Parathyroid adenoma (tissue), 2 donors: ENCODE results near the gene ZDHHC22.

Experiments
- H2AFZ ChIP-seq: fragments of 300-600 bp; sonication (generic); one replicate; pipeline ENCODE4 v1.7.0; 2017; ENCODE audit warnings: antibody characterized with exemption, mild to moderate bottlenecking
- H3K27ac ChIP-seq: fragments of 300-600 bp; sonication (generic); one replicate; pipeline ENCODE4 v1.7.0; 2017
- H3K27me3 ChIP-seq: fragments of 300-600 bp; sonication (generic); one replicate; pipeline ENCODE4 v1.7.0; 2017; ENCODE audit warnings: low read length; ENCODE audit not compliant: control insufficient read depth, insufficient read depth
- H3K36me3 ChIP-seq: fragments of 300-600 bp; sonication (generic); one replicate; pipeline ENCODE4 v1.7.0; 2017; ENCODE audit warnings: low read length; ENCODE audit not compliant: control insufficient read depth, insufficient read depth
- H3K4me1 ChIP-seq: fragments of 300-600 bp; sonication (generic); one replicate; pipeline ENCODE4 v1.7.0; 2017; ENCODE audit warnings: control low read depth
- H3K4me2 ChIP-seq: fragments of 300-600 bp; sonication (generic); one replicate; pipeline ENCODE4 v1.7.0; 2017; ENCODE audit warnings: low read length
- H3K4me3 ChIP-seq: fragments of 300-600 bp; sonication (generic); one replicate; pipeline ENCODE4 v1.7.0; 2017; ENCODE audit warnings: low read depth, low read length
- H3K79me2 ChIP-seq: fragments of 300-600 bp; sonication (generic); one replicate; pipeline ENCODE4 v1.7.0; 2017; ENCODE audit warnings: control low read depth
- H3K9ac ChIP-seq: fragments of 300-600 bp; sonication (generic); one replicate; pipeline ENCODE4 v1.7.0; 2017; ENCODE audit warnings: mild to moderate bottlenecking
- H3K9me3 ChIP-seq: fragments of 300-600 bp; sonication (generic); one replicate; pipeline ENCODE4 v1.7.0; 2017; ENCODE audit warnings: low read length; ENCODE audit not compliant: control insufficient read depth
- CTCF ChIP-seq: fragments of 300-600 bp; sonication (generic); IDR thresholded peaks from one replicate; pipeline ENCODE4 v1.7.0; 2017; ENCODE audit warnings: antibody characterized with exemption, mild to moderate bottlenecking
- donor health status: primary hyperparathyroidism.

Gene ZDHHC22

GRCh38 chr14:77131871-77132486, 9.6 kb downstream of the ZDHHC22 start:
- no peaks in the 10 kb centered on the region for H3K9me3 ChIP-seq
- TF ChIP-seq CTCF = no peak

GRCh38 chr14:77131206-77131605, 10.4 kb downstream of the ZDHHC22 start:
- no peaks in the 10 kb centered on the region for H3K4me1 ChIP-seq
- H3K27me3 ChIP-seq = no peaks in the 10 kb centered on the region

More at GRCh38 chr14:77131871-77132486, 9.6 kb downstream of the ZDHHC22 start:
- Histone ChIP-seq H2AFZ (no peak overlapping the region), H3K27ac (no peak overlapping the region), H3K4me3 (no peak overlapping the region), H3K27me3 (no peaks in the 10 kb centered on the region), H3K4me1 (no peaks in the 10 kb centered on the region), H3K79me2 (peaks cover 2% of the 10 kb centered on the region), H3K4me2 (no peak overlapping the region), H3K9ac (no peak overlapping the region), H3K36me3 (no peaks in the 10 kb centered on the region)

DNA sequence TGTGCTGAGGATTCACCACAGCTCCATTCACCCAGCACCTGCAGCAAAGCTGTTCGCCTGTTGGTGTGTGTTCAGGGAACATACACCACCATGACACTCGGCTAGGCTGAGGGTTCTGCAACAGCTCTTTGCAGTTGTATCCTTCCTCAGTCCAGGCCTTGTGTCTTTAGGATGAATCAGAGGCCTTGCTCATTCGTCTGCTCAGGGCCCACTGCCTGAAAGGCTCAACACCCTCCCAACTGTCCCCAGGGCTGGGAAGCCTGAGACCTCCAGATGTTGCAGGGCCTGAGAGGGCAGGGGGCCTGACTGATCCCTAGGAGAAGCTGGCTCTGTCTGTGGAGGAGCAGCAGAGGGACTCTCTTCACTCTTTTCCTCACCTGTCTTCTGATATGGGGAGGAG, 11.2 kb downstream of the ZDHHC22 start:
- no peak overlapping the region for H3K27ac ChIP-seq
- no peaks in the 10 kb centered on the region for H3K27me3 ChIP-seq
- H3K79me2 ChIP-seq = no peaks in the 10 kb centered on the region
- H3K9me3 ChIP-seq = no peaks in the 10 kb centered on the region
- no peak overlapping the region for H3K9ac ChIP-seq
- H2AFZ ChIP-seq = no peak overlapping the region
- no peak overlapping the region for H3K4me2 ChIP-seq
- no peak overlapping the region for H3K4me3 ChIP-seq
- H3K4me1 ChIP-seq = no peaks in the 10 kb centered on the region
- TF ChIP-seq CTCF = no peak
- no peaks in the 10 kb centered on the region for H3K36me3 ChIP-seq

More at GRCh38 chr14:77131206-77131605, 10.4 kb downstream of the ZDHHC22 start:
- H3K4me3 ChIP-seq = no peak overlapping the region
- H3K36me3 ChIP-seq = no peaks in the 10 kb centered on the region
- H3K27ac ChIP-seq = no peak overlapping the region
- H2AFZ ChIP-seq = no peak overlapping the region
- no peak overlapping the region for H3K9ac ChIP-seq
- no peak for TF ChIP-seq CTCF
- H3K4me2 ChIP-seq = no peak overlapping the region
- H3K9me3 ChIP-seq = no peaks in the 10 kb centered on the region
- H3K79me2 ChIP-seq = peaks cover 2% of the 10 kb centered on the region

- H3K27me3 ChIP-seq = no peaks in the 10 kb centered on the region
- TF ChIP-seq CTCF = no peak
- H3K36me3 ChIP-seq = no peaks in the 10 kb centered on the region
- peaks cover 13% of the 10 kb centered on the region for H3K4me1 ChIP-seq
- H3K9ac ChIP-seq = no peak overlapping the region
- no peak overlapping the region for H2AFZ ChIP-seq
- H3K9me3 ChIP-seq = no peaks in the 10 kb centered on the region
- no peak overlapping the region for H3K4me3 ChIP-seq
- H3K27ac ChIP-seq = no peak overlapping the region
- H3K4me2 ChIP-seq = no peak overlapping the region
- H3K79me2 ChIP-seq = no peaks in the 10 kb centered on the region
These were observed 13.1 kb downstream of the ZDHHC22 start for GRCh38 chr14:77128414-77128891.

DNA sequence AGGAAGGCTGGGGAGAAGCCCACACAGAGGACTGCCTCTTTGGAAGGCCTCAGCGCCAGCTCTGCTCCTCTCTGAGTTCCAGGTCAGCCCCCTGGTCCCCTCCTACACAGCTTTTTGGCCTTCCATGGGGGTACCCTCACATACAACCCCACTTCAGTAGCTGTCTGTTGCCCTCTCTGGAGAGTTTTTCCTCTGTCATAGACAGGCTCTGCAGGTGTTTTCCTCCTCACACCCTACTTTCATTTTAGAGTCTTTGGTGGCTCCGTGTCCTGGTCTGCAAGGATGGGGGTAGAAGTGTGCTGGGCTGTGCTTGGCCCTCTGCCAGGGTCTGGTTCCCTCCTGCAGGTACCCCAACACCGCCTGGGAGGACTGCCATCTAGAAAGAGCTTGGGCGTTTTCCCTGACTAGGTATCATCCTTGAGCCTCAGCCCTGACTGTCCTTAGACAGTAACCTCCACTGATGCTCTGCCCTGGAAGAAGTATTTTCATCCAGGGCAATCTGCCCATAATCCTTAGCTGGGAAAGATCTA, 15.1 kb downstream of the ZDHHC22 start:
- H3K79me2 ChIP-seq = no peaks in the 10 kb centered on the region

More for the DNA sequence above, 15.1 kb downstream of the ZDHHC22 start:
- Histone ChIP-seq H3K9ac (no peak overlapping the region), H3K27me3 (no peaks in the 10 kb centered on the region), H3K4me3 (no peak overlapping the region), H3K27ac (no peak overlapping the region), H2AFZ (no peak overlapping the region), H3K36me3 (no peaks in the 10 kb centered on the region), H3K9me3 (no peaks in the 10 kb centered on the region), H3K4me1 (peaks cover 31% of the 10 kb centered on the region), H3K4me2 (no peak overlapping the region)
- no peak for TF ChIP-seq CTCF
